ENCODE measurements around the gene TEX54. TPM values are rescaled to one million over a fixed set of nuclear protein-coding genes. Genes with fewer than 3 reads are reported as not detected.

Gene TEX54
- total RNA-seq: not detected
- under 1 TPM in 1 of 2 donors, not detected in 1; 0.57 TPM for polyA plus RNA-seq (ENCODE audit: insufficient read length in 2 of 2)
- long read RNA-seq, donor 1: 0 reads
- long read RNA-seq, donor 2, partial matches to known transcripts: 0 of 1 reads
- long read RNA-seq, donor 2, other reads (novel, unspliced or antisense): 0 of 1 reads
- long read RNA-seq, donor 3, partial matches to known transcripts: 0 of 2 reads
- long read RNA-seq, donor 3, other reads (novel, unspliced or antisense): 0 of 2 reads
- long read RNA-seq, donor 4, partial matches to known transcripts: 0 of 1 reads
- long read RNA-seq, donor 4, other reads (novel, unspliced or antisense): 0 of 1 reads

GRCh38 chr11:62832336-62833234 is at the start of gene TEX54:
TEX54 (minus strand) TSS chr11:62832841.
- peak in 1 of 6 donors; percentile 50 for DNase-seq (ENCODE audit: low read depth in 4 of 6, low spot score in 6 of 6)
- Histone ChIP-seq H3K36me3 (ENCODE audit: control insufficient read depth, insufficient read depth, low read length) (peaks cover 55% of the 10 kb centered on the region), H3K27ac (ENCODE audit: low read depth, low read length) (peak within 1 kb of the TSS; percentile 99), H3K4me3 (ENCODE audit: low read depth, low read length) (peak within 1 kb of the TSS; percentile 97), H3K27me3 (ENCODE audit: control insufficient read depth, insufficient read depth, low read length) (no peaks in the 10 kb centered on the region), H3K4me1 (ENCODE audit: control insufficient read depth, insufficient read depth, low read length) (peaks cover 23% of the 10 kb centered on the region), H3K9me3 (ENCODE audit: control insufficient read depth, insufficient read depth, low read length) (no peaks in the 10 kb centered on the region)
- whole genome bisulfite sequencing (ENCODE audit: insufficient coverage): 8% methylated on average over 33 of the region's 40 CpGs

- Histone ChIP-seq H3K4me3 (ENCODE audit: low read depth, low read length) (peak overlapping the region; percentile 96), H3K27me3 (ENCODE audit: control insufficient read depth, insufficient read depth, low read length) (no peaks in the 10 kb centered on the region), H3K9me3 (ENCODE audit: control insufficient read depth, insufficient read depth, low read length) (no peaks in the 10 kb centered on the region), H3K4me1 (ENCODE audit: control insufficient read depth, insufficient read depth, low read length) (peaks cover 57% of the 10 kb centered on the region), H3K27ac (ENCODE audit: low read depth, low read length) (peak overlapping the region; percentile 97), H3K36me3 (ENCODE audit: control insufficient read depth, insufficient read depth, low read length) (peaks cover 46% of the 10 kb centered on the region)
- DNase-seq (ENCODE audit: low read depth in 4 of 6, low spot score in 6 of 6): no peak
- 65% methylated on average over 5 of the region's 6 CpGs for WGBS (ENCODE audit: insufficient coverage)
These were observed 49.7 kb upstream of the TEX54 start for GRCh38 chr11:62882431-62882749.

- H3K4me1 ChIP-seq (ENCODE audit: control insufficient read depth, insufficient read depth, low read length): peaks cover 56% of the 10 kb centered on the region
- WGBS (ENCODE audit: insufficient coverage): 0% methylated on average over 11 of the region's 21 CpGs
These were observed 49.2 kb upstream of the TEX54 start for GRCh38 chr11:62881579-62882430.

GRCh38 chr11:62880803-62881578 is 48.4 kb upstream of the TEX54 start, which contains the start of gene SLC3A2:
SLC3A2 (plus strand) TSS chr11:62880896; CDS start chr11:62881024, 128 bp downstream.
- Histone ChIP-seq H3K36me3 (ENCODE audit: control insufficient read depth, insufficient read depth, low read length) (peaks cover 35% of the 10 kb centered on the region), H3K9me3 (ENCODE audit: control insufficient read depth, insufficient read depth, low read length) (no peaks in the 10 kb centered on the region), H3K27me3 (ENCODE audit: control insufficient read depth, insufficient read depth, low read length) (no peaks in the 10 kb centered on the region), H3K27ac (ENCODE audit: low read depth, low read length) (peak within 1 kb of the TSS; percentile 97), H3K4me3 (ENCODE audit: low read depth, low read length) (peak within 1 kb of the TSS; percentile 96), H3K4me1 (ENCODE audit: control insufficient read depth, insufficient read depth, low read length) (peaks cover 54% of the 10 kb centered on the region)
- DNase-seq (ENCODE audit: low read depth in 4 of 6, low spot score in 6 of 6): peak; percentile 71 to 95 (median 84)
- WGBS (ENCODE audit: insufficient coverage): under 1% methylated on average over 69 of the region's 69 CpGs

More at GRCh38 chr11:62881579-62882430, 49.2 kb upstream of the TEX54 start:
- DNase-seq (ENCODE audit: low read depth in 4 of 6, low spot score in 6 of 6): peak; percentile 74 to 97 (median 85)
- H3K36me3 ChIP-seq (ENCODE audit: control insufficient read depth, insufficient read depth, low read length): peaks cover 42% of the 10 kb centered on the region
- H3K27me3 ChIP-seq (ENCODE audit: control insufficient read depth, insufficient read depth, low read length): no peaks in the 10 kb centered on the region
- H3K9me3 ChIP-seq (ENCODE audit: control insufficient read depth, insufficient read depth, low read length): no peaks in the 10 kb centered on the region
- peak overlapping the region; percentile 97 for H3K27ac ChIP-seq (ENCODE audit: low read depth, low read length)
- H3K4me3 ChIP-seq (ENCODE audit: low read depth, low read length): peak overlapping the region; percentile 96

GRCh38 chr11:62880231-62880802 is 47.7 kb upstream of the TEX54 start:
- peaks cover 28% of the 10 kb centered on the region for H3K36me3 ChIP-seq (ENCODE audit: control insufficient read depth, insufficient read depth, low read length)
- 1% methylated on average over 16 of the region's 16 CpGs for WGBS (ENCODE audit: insufficient coverage)
- DNase-seq (ENCODE audit: low read depth in 4 of 6, low spot score in 6 of 6): peak in 1 of 6 donors; percentile 64
- H3K9me3 ChIP-seq (ENCODE audit: control insufficient read depth, insufficient read depth, low read length): no peaks in the 10 kb centered on the region
- peak overlapping the region; percentile 97 for H3K27ac ChIP-seq (ENCODE audit: low read depth, low read length)
- H3K4me1 ChIP-seq (ENCODE audit: control insufficient read depth, insufficient read depth, low read length): peaks cover 48% of the 10 kb centered on the region
- H3K27me3 ChIP-seq (ENCODE audit: control insufficient read depth, insufficient read depth, low read length): no peaks in the 10 kb centered on the region
- H3K4me3 ChIP-seq (ENCODE audit: low read depth, low read length): peak overlapping the region; percentile 96

- Histone ChIP-seq H3K27ac (ENCODE audit: low read depth, low read length) (peak overlapping the region; percentile 97), H3K27me3 (ENCODE audit: control insufficient read depth, insufficient read depth, low read length) (no peaks in the 10 kb centered on the region), H3K9me3 (ENCODE audit: control insufficient read depth, insufficient read depth, low read length) (no peaks in the 10 kb centered on the region), H3K4me3 (ENCODE audit: low read depth, low read length) (peak overlapping the region; percentile 96), H3K4me1 (ENCODE audit: control insufficient read depth, insufficient read depth, low read length) (peaks cover 39% of the 10 kb centered on the region), H3K36me3 (ENCODE audit: control insufficient read depth, insufficient read depth, low read length) (peaks cover 19% of the 10 kb centered on the region)
- peak in 1 of 6 donors; percentile 63 for DNase-seq (ENCODE audit: low read depth in 4 of 6, low spot score in 6 of 6)
- WGBS (ENCODE audit: insufficient coverage): 86% methylated on average over 2 of the region's 7 CpGs
These were observed 46.8 kb upstream of the TEX54 start for GRCh38 chr11:62879235-62879978.

GRCh38 chr11:62876712-62877111 is 44.1 kb upstream of the TEX54 start:
- H3K27me3 ChIP-seq (ENCODE audit: control insufficient read depth, insufficient read depth, low read length): no peaks in the 10 kb centered on the region

More at GRCh38 chr11:62876712-62877111, 44.1 kb upstream of the TEX54 start:
- 93% methylated on average over 3 of the region's 6 CpGs for WGBS (ENCODE audit: insufficient coverage)
- Histone ChIP-seq H3K9me3 (ENCODE audit: control insufficient read depth, insufficient read depth, low read length) (no peaks in the 10 kb centered on the region), H3K4me1 (ENCODE audit: control insufficient read depth, insufficient read depth, low read length) (peaks cover 19% of the 10 kb centered on the region), H3K36me3 (ENCODE audit: control insufficient read depth, insufficient read depth, low read length) (peaks cover 17% of the 10 kb centered on the region), H3K27ac (ENCODE audit: low read depth, low read length) (no peak overlapping the region), H3K4me3 (ENCODE audit: low read depth, low read length) (no peak overlapping the region)
- no peak for DNase-seq (ENCODE audit: low read depth in 4 of 6, low spot score in 6 of 6)

Measured in spinal cord (tissue), 10 donors.